ENCODE measurements around the gene VTCN1.

The VTCN1 gene

DNA sequence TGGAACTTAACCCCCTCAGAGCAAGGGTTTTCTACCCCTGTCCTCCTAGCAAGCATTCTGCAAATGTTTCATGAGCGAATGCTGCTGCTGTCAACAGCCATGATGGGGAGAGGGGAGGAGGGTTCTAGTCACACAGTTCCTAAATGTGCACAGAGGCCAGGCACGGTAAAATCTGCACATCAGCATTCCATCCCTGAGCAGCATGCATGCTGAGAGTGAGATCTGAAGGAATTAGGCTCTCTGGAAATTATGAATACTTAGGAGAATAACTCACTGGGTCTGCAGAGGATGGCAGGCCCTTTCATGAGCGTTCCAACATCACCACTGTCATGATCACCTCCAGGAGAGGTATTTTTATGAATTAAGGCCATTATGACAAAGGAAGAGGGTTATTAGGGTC lies 2.1 kb downstream of the VTCN1 start:
- DNase-seq = no peak

DNA sequence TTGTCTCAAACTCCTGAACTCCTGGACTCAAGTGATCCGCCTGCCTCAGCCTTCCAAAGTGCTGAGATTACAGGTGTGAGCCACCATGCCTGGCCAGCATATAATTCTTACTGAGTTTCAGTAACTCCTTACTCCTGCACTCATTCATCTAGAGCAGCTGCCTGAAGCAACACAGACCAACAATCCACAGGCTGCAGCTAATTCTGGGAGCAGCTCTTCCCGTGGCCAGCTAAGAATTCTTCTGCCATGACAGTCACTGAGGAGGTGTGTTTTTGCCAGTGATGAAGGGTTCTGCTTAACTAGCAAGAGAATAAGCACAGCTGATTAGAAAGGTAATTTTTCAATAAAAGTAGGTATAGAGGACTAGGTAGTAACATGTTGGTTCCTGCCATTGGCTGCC lies 5.4 kb downstream of the VTCN1 start:
- no peak for DNase-seq

DNA sequence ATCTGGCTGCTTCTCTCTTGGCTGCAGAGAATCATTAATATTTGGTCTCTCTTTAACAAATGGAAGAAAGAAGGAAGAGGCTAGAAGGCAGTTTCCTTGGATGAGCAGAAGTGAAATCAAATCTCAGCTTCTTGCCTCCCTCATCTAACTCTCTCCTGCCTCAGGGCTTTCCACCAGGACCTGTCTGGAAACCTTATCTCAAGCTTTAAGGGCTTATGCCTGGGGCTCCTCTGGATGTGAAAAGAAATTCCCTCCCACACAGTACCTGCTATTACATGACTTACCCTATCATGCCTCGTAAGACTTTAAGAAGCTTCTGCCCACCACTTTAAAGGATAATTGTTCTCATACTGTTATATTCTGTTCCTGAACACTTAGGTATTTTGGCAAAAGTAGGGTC lies 8.9 kb downstream of the VTCN1 start:
- DNase-seq = no peak

DNA sequence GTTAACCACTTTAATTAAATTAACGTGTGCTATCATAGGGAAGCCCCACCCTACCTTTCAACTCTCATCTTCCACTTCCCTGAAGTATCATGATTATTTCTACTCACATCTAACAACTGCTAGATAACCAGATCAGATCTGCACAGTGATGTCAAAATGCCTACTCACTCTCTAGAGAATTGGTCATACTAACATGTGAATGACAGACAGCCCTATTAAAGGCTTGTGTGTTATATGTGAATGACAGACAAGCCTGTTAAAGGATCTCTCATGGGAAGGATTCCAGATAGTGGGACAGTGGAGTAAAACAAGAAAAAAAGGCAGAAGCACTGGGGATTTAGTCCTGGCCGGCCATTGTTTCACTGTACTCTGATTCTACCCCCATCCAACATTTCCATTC lies 12.6 kb downstream of the VTCN1 start:
- DNase-seq = no peak

DNA sequence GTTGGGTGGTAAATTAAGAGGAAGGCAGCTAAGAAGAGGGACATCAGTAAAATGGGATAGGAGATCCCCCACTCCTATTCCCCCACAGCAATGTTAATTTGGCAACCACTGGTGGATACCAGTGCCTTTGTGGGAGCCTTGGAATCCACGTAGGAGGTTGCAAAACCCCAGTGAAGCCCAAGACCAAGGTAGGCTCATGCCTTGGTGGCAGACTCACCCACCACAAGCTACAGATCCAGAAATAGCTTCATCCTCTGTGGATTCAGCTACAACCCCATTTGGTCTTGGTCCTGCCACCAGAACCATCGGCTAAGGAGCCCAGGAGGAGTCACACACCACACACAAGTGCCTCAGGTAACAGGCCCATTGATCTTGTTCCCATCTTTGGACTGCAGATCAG lies 21.0 kb downstream of the VTCN1 start:
- DNase-seq = no peak

DNA sequence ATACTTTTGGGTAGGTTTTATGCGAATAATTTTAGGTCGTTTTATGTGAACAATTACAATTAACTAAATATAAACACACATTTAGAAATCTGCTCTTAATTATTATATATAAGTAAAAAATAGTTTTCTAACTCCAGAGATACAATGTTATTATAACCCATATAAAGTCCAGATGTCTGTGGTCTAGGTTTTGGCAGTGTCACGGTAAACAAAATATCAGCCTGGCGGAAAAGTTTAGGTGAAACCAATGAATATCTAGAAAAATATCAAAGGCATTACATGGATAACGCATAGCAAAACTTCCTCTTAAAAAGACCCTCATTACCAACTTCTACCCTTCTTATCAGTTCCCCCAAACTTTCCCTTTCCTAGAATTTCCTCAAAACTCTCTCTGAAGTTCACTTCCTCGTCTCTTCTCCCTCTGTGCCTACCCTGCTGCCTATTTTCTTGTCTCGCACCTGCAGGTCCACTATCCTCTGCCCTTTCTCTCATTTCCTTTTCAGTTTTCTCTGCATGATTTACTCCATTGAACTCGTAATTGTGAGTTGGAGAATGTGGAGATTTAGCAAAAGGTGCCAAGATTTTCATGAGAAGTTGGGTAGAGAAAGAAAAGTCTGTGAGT lies 21.8 kb downstream of the VTCN1 start:
- no peak for DNase-seq

DNA sequence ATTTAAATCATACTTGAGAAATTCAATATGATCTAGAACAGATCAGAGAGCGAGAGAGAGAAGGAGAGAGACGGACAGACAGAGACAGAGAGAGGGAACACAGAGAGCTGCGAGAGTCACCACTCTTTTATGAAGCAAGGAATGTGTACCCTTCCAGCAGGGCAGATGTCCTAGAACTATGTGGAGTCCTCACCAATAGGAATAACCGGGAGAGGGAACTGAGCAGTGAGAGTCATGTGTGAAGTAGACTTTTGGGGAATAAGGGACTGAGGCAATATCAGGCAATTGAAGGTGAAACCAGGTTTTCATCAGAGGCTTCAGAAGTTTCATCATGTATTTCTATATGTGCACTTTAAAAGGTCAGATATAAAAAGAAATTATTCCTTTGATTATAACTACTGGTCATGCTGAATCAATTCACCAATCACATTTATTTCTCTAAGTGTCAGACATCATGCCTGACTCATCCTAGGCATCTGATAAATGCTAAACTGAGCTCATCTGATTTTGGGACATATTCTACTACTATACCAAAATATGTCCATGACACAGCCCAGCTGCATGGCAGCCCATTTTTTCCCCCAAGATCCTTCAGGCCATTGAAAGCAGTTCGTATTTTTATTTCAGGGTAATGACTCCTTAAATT lies 22.4 kb downstream of the VTCN1 start:
- no peak for DNase-seq

DNA sequence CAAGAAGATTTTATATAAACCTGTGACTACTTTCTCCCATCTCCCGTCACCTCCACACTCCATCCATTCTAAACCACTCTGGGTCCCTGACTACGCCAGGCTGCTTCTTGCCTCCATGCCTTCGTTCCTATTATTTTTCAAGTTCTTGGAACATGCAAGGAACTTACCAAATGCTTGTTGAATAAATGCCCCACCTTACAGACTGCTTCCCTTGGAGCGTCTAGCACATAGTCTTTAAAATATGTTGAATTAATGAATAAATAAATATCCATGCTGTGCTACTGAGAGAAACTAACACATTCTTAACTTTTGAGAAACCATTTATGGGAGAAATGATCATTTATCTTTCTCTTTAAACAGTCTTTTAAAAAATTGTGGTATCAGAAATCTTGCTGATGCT lies 27.6 kb downstream of the VTCN1 start:
- DNase-seq = no peak

DNA sequence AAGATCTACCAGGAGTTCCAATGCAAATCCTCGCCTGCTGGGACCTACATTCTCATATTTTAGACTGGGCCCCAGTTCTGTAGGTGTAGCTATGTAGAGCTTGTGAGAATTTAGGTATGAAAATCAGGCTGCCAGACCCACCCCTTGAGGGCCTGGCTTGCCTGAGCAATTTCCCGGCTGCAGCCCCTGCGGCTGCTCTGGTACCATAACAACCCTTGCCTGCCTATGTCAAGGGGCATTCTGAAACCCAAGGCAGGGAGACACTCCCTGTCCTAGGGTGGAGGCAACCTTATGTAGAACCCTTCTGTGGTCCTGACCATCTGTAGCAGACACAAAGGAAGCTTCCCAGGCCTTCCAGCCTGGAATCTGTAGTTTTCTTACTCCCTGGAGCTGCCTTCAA lies 28.4 kb downstream of the VTCN1 start:
- DNase-seq = no peak

DNA sequence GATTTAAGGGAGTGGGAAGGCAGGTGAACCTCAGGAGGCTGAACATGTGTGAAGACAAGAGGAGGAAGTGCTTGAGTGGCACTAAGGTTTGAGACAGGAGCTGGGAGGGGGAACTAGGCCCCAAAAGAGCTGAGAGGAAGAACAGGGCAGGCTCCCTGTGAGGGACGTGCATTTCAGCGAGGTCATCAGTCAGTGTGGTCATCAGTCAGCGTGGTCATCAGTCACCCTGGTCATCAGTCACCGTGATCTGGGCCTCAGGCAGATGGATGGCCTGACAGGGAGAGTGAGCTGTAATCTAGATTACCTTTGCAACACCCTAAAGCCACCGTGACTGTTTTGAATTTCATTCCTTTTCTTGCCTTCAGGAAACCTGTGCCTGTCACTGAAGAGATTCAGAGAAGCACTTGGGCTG lies 29.1 kb downstream of the VTCN1 start:
- no peak for DNase-seq

DNA sequence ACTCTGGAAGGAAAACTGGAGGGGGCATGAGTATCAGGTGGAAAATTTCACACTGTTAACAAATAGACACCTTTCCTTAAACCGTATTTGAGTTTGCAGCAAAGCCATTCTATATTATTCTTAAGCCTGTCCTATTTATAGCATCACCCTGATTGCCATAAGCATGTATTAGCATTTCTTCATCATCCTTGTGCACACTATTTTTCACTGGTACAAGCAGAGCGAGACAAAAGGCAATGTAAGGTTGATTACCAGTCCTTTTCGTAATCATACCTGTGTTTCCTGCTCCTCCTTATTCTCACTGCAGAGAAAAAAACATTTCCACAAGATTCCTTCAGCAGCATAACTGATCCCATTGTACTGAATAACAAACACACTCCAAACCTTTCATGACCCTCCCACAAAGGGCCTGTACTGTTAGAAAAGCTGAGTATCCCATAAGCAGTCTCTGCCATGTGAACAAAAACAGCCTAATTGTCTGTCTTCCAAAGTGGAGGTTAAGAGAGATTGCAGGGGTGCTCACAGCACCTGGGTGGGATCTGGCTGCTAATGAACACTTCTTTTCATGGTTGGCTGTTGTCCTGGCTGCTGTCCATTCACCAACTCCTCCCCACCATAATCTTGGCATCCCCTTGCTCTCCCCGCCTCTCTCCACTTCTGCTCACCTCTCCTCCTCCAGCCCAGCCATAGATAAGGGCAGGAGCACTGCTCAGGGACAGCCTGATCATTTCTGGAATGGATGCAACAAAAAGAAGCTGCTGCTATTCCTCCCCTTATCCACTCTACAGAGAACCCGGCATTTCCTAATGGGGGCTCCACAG lies 30.4 kb downstream of the VTCN1 start:
- DNase-seq = no peak

DNA sequence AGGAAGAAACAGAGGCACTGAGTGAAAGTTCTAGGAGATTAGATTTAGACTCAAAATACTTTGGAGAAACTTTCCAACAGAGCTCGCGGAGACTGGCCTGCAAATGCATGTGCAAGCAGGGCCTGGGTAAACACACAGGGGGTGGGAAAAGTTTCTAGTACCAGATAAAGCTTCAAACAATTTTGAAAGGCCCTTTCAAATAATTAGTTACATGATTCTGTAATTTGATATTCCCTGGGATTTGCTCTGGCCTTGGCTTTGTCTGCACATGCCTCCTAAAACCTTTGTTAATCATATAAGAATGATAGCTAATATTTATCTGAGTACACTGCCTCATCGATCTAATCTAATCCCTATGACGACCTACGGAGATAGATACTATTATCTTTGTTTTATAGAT lies 31.3 kb downstream of the VTCN1 start:
- DNase-seq = no peak

DNA sequence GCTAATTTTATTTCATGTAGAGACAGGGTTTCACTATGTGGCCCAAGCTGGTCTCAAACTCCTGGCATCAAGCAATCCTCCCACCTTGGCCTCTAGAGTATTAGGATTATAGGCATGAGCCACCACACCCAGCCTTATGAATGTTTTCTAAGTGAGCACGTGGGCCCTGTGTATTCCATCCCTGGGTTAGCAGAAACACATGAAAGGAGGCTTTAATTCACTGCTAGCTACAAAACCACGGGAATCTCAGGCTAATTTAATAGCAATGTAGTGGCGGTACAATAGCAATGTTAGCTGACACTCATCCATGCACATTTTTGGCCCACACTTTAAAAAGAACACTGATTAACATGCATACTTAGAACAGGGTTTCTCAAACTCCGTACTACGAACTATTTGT lies 32.0 kb downstream of the VTCN1 start:
- DNase-seq = no peak

DNA sequence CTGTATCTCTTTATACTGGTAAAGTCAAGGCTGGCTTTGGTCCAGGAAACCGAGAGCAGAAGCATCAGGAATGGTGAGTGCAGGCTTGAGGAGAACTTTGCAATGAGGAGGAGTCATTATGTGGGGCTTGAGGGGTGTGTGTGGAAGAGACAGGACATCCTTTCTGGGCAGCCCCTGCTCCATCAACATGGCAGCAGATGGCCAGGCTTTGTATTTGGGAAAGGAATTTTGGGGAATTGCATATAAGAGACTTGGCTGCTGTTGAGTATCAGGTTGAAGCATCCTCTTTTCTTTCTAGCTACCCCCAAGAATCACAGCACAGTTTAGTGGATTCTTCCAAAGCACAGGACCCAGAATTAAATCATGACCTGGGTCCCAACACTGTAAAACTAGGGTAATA lies 33.4 kb downstream of the VTCN1 start:
- no peak for DNase-seq

DNA sequence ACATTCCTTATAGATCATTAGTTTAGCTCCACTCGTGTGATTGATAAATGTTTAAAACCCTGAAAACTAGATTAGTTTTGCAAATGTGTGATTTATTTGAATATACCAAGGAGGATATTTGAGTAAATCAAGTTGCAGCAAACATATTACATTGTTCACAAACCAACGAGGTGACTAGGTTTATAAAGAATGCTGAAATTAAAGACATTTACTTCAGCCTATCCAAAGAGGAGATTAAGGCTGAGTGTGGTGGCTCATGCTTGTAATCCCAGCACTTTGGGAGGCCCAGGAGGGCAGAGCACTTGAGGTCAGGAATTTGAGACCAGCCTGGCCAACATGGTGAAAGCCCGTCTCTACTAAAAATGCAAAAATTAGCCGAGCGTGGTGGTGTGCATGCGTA lies 34.1 kb downstream of the VTCN1 start:
- no peak for DNase-seq

DNA sequence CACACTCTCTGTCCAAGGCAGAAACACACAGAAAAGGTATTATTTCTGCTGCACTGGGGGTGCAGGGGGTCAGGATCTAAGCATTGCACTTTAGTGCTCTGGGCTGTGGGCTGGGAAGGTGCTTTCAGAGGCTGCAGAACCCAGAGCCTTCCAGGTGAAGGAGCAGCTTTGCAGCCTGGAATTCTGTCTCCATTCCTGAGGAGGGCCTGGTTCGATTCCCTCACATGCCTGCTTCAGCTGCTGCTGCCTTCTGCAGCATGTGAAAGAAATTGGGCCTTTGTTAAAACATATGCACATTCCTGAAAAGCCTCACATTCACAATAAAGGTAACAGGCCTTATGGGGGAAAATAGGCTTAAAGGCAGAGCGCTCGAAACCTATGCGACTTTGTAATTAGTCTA lies 35.9 kb downstream of the VTCN1 start:
- DNase-seq = no peak

DNA sequence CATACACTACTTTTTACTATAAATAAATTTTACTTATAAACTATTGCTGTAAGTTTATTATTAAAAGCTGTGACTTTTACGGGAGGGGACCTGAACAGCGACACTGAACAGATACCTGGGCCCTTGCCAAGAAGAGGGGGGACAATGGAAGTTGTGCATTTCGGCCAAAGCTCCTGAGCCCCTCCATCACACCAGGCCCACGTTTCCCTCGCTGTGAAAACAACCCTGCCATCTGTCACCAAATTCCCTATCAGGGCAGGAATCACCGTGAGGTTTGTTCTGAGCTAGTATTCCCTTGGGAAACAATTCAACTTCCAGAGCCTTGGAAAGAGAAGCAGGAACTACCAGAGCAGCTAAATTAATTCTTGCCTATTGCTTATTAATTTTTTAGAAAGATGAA lies 37.0 kb downstream of the VTCN1 start:
- no peak for DNase-seq

DNA sequence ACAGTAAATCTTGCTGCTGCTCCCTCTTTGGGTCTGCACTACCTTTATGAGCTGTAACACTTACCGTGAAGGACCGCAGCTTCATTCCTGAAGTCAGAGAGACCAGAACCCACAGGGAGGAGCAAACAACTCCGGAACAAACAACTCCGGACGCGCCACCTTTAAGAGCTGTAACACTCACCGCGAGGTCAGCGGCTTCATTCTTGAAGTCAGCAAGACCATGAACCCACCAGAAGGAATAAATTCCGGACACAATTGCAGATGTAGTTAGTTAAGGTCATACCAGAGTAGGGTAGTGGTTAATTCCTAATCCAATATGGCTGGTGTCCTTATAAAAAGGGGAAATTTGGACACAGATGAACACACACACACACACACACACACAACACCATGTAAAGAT lies 37.7 kb downstream of the VTCN1 start:
- DNase-seq = no peak

DNA sequence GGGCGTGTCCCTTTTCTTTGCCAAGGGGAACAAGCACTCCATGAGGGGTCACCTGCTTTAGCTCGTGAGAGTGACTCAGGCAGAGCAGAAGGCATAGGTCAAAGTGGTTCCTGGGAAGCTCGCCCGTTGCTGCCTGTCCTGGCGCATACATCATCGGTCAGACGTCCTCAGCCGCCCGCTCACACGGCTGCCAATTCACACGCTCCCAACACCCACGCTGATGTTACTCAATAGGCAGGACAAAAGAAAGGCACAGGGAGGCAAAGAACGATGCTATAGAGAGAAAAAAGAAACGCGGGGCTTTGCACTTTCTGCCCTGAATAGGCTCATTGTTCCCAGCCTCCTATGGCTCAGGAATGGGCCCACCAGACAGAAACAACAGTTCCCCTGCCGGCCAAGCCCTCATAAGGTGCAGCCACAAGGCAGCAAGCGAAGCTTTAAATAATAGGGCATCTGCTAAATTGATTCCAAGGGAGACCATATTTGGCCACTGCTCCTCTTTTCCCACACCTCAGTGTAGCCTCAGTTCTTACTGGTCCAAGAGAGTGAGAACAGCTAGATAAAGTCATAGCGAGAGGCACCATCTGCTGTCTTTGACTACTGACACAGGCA lies 38.7 kb downstream of the VTCN1 start:
- no peak for DNase-seq

DNA sequence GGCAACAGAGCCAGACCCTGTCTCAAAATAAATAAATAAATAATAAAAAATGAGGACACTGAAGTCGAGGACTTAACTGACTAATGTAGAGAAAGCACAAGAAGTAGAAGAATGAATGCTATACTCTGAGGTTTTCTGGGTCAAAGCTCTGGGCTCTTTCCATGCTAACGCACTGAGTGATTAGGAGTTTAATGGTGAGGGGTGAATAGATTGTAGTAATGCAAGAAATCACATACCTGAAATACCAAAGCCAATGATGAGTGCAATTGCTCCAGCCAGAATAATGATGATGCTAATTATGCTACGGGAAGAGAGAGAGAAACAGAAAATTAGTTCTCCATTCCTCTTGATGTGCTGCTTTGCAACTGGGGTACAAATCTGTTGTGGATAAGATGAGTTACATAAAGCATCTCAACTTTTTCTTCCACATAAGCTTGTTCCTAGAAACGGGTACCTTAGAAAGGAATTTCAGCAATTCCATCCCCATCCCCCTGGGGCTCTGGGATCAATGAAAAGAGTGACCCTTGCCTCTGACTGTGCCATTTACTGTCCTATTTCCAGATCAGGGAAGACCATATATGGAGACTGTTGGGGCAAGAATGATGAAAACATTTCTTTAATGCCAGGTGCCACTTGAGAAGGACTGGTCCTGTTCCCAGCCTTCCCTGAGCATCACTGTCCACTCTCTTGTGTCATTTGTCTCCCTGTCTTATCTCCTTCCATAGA lies 40.7 kb downstream of the VTCN1 start:
- no peak for DNase-seq

DNA sequence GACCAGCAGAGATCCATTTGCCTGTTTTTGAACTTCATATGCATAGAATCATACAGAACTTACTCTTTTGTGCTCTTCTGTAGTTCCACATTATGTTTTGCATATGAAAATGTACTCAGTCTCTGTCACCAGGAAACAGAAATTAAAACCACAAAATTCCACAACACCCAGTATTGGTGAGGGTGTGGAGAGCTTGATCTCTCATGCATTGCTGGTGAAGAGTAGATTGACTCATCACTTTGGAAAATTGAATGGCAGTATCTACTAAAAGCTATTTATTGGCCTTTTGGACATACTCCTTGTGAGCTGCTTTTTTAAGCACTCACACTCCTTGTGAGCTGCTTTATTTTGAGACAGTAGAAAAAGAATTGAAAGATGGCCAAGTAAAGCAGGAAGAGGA lies 43.3 kb downstream of the VTCN1 start:
- no peak for DNase-seq

DNA sequence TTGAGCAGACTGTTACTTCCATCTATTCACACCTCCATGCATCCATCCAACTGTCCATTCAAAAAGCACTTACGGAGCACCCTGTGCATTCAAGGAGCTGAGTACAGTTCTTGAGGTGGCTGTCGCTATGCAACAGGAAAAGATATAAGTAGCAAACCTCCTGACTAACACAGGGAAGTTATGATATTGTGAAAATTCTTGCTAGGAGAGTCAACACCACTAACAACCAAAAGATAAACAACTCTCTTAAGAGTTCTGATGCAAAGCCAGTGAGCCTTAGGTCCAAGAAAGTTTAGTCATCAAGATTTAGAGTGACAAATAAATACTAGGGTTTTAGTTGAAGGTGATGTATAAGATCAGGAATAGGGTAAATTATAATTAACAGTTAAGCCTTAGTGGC lies 44.7 kb downstream of the VTCN1 start:
- no peak for DNase-seq

DNA sequence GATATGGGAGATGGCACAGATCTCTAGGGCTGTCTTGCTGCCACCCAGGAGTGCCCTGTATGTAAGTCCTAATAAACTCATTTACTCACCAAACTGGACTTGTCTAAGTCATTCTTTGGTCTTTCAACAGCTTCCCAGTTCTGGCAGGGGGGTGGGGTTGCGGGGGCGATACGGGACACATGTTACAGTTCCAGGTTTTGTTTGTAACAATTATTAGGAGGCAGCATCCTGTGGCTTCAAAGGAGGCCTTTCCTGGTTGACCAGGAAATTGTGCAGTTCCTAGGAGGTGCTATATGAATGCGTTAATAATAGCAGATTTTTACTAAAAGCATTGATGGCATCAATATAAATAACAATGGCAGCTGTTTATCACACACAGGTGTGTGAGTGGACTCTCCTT lies 46.5 kb downstream of the VTCN1 start:
- no peak for DNase-seq
